Stimulated activated CD8-positive, alpha-beta memory T cell treated with anti-CD3 and anti-CD28 coated beads, Interleukin-4, amount 100 ng/mL, for 4 hours (primary cell): ENCODE measurements around the gene LRRC3.

Source experiments
- DNase-seq, 2 donors: peaks; one replicate each; pipeline ENCODE4 v3.0.0-alpha.2; 2020; ENCODE audit warnings: low read depth in 2 of 2, low spot score in 1 of 2

LRRC3 gene

GRCh38 chr21:44456915-44457736 lies 1.8 kb downstream of the LRRC3 start:
- DNase-seq, result no peak

- no peak for DNase-seq
These were observed 3.8 kb downstream of the LRRC3 start for GRCh38 chr21:44458971-44459711.

GRCh38 chr21:44459712-44460440 lies 4.6 kb downstream of the LRRC3 start:
- no peak for DNase-seq

GRCh38 chr21:44460441-44460755 lies 5.1 kb downstream of the LRRC3 start:
- no peak for DNase-seq

- DNase-seq, result no peak
These were observed 5.7 kb downstream of the LRRC3 start for GRCh38 chr21:44461005-44461404.

GRCh38 chr21:44461464-44462001 lies 6.2 kb downstream of the LRRC3 start:
- no peak for DNase-seq

GRCh38 chr21:44462086-44462833 lies 7.0 kb downstream of the LRRC3 start:
- no peak for DNase-seq

GRCh38 chr21:44462834-44463200 lies 7.5 kb downstream of the LRRC3 start:
- no peak for DNase-seq

GRCh38 chr21:44463724-44464123 lies 8.4 kb downstream of the LRRC3 start:
- DNase-seq, result no peak

- no peak for DNase-seq
These were observed 9.0 kb downstream of the LRRC3 start for GRCh38 chr21:44464351-44464750.

- DNase-seq, result no peak
These were observed 11.1 kb downstream of the LRRC3 start for GRCh38 chr21:44466351-44466954.

GRCh38 chr21:44466996-44467858 lies 11.9 kb downstream of the LRRC3 start:
- no peak for DNase-seq

GRCh38 chr21:44467859-44468195 lies 12.5 kb downstream of the LRRC3 start:
- no peak for DNase-seq

GRCh38 chr21:44471341-44471740 lies 16.0 kb downstream of the LRRC3 start:
- DNase-seq, result no peak

- DNase-seq, result no peak
These were observed 16.7 kb downstream of the LRRC3 start for GRCh38 chr21:44471996-44472395.

- no peak for DNase-seq
These were observed 18.7 kb downstream of the LRRC3 start for GRCh38 chr21:44473915-44474555.

GRCh38 chr21:44475266-44475845 lies 20.0 kb downstream of the LRRC3 start:
- DNase-seq, result no peak

- no peak for DNase-seq
These were observed 21.8 kb downstream of the LRRC3 start for GRCh38 chr21:44477131-44477530.

- DNase-seq, result no peak
These were observed 22.4 kb downstream of the LRRC3 start for GRCh38 chr21:44477712-44478111.
